HG03064 (cell line): ENCODE measurements around the gene EPHB1.
"Not testable (repeated sequence)": the region's sequence is repeated elsewhere in the genome, so short reads cannot be mapped to it uniquely, and the experiment has no call there.

Experiments
- ATAC-seq: cut with Tn5 transposase; IDR thresholded peaks from one replicate; pipeline ENCODE4 v1.9.1; 2021; ENCODE audit warnings: low read depth; ENCODE audit not compliant: unreplicated experiment

The EPHB1 gene

DNA sequence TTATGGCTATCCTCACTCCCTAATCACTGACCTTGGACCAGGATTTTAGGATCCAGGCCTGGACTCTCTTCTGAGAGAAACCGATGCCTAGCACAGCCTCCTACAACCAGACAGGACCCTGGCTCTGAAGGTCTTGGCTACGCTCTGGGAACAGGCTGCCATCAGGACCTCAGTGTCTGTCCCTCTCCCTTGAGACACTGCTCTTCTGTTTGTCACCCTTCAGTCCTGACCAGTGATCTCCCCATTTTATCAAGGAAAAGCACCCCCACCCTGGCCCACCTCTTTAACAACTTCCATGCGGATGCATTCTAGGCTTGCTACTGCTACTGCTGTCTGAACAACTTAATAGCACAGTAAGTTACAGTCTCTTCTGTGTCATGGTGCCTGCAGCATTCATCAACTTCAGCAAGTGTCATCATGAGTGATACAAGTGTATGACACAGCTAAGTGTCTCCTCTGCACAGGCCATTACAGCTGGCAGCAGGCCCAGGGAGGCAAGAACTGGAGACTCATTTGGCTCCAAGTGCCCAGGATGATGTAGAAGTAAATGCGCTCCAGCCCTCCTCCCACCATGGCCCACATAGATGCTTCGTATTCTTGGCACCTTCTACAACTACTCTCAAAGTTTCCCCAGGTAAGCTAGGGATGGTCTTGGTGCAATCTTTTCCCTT is 302.4 kb downstream of the EPHB1 start:
- no peak for ATAC-seq

DNA sequence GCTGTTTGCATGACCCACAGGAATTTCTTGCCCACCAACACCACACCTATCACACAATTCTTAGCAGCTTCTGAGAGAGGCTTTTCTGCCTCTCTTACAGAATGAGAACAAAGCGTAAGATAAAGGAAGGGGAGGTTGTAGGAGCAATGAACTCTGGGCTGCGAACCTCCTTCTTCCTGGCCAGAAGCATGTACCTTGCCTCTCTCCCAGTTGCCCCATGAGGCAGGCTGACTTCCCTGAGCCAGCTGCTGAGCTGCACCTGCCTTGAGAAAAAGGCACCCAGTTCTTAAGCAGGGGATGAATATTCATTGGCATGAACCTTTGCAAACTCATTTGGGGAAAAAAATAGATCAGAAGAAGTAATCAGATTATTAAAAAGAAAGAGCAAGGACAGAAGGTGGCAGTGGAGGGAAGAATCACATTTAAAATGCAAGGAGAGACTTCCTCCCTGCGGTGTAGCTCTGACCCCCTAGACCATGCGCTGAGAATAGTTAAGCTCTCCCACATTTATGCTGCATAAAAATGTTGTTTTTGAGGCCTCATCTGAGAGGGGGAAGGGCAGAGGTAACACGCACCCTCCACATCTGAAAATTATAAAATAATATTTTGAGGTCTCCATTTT is 304.8 kb downstream of the EPHB1 start:
- no peak for ATAC-seq

DNA sequence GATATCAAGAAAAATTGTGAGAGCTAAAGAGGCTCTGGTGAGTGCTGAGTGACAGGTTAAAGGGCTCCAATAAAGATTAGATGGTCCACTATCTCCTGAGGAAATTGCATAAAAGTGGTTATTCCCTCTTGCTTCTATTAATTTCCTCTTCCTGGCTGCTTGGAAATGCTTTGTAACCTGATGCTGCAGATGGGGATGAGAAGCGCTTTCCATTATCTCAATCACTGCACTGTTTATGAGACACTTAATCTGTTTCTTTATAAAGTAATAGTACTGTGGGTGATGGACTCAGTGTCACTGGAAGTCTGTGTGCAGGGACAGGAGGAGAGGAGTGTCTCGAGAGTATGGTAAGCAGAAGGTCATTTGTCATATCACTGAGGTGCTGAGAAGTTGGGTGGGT is 305.3 kb downstream of the EPHB1 start:
- no peak for ATAC-seq

DNA sequence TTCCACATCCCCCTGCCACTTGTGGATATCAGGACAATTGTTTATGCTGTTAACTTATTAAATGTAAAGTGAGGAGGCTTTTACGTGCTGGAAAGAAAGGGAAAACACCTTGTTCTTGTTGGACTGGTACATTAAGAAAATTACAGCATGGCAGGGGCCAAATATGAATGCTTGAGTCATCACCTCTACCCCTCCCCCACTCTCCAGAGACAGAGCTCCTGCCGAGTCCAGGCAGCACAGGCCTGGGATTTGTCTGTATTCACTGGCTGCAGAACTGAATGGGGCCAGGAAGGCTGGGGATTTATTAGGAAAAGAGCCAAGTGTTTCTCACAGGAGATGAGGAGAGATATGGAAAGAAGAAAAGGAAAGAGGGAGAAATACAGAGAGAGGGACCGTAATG is 308.9 kb downstream of the EPHB1 start:
- no peak for ATAC-seq

DNA sequence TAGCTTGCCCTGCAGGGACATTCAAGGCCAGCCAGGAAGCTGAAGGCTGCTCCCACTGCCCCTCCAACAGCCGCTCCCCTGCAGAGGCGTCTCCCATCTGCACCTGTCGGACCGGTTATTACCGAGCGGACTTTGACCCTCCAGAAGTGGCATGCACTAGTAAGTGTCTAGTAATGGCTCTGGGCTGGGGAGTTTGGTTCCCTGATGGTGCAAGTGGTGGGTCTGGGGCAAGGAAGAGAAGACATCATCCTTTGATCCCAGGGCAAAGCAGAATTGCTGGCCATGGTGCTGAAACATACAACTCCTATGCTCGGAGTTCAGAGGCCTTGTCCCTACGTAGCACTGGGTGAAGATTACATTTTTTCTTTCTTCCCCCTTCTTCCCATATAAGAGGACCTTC is 311.4 kb downstream of the EPHB1 start:
- no peak for ATAC-seq

DNA sequence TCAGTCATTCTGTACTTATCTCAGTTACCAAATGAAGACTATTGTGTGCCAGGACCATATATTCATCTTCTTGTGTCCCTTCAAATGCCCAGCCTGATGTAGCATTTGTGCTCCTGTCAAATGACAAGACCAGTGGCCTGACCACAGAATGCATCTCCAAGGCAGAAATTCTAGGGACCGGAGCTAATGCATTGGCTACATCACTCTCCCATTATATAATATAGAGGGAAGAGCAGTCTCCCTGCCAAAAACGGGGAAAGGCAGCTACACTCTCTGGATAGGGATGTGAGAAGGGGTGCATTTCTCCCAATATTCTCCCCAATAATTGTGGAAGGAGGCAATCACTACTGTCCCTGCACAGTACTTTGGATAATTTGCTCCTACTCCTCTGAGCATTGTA is 312.0 kb downstream of the EPHB1 start:
- no peak for ATAC-seq

DNA sequence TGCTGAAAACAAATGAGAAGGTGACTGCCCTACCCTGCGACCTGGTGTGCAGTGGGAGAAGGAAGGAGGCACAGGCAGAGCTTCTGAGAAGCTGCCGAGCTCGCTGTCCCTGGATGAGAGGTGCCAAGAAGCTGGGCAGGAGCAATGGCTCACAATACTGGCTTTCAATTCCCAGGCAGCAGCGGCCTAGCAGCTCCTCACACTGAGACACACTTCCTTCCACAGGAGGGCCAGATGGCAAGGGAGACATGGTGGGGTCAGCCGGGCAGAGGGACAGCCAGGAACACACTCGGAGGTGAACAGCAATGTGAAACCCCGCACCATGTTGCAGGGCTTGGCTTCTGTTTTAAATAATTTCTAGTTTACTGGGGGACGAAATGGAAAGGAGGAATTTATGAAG is 314.6 kb downstream of the EPHB1 start:
- ATAC-seq = no peak

DNA sequence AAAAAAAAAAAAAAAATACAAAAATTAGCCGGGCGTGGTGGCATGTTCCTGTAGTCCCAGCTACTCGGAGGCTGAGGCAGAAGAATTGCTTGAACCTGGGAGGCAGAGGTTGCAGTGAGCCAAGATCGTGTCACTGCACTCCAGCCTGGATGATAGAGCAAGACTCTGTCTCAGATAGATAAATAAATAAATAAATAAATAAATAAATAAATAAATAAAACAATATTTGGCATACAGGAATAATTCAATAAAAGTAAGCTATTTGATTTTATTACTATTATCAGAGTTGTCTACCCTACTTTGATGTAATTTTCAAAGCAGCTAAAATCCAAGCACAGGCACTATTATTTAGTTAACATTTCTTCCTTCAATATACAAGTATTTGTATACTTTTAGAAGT is 319.5 kb downstream of the EPHB1 start:
- not testable (repeated sequence) for ATAC-seq

DNA sequence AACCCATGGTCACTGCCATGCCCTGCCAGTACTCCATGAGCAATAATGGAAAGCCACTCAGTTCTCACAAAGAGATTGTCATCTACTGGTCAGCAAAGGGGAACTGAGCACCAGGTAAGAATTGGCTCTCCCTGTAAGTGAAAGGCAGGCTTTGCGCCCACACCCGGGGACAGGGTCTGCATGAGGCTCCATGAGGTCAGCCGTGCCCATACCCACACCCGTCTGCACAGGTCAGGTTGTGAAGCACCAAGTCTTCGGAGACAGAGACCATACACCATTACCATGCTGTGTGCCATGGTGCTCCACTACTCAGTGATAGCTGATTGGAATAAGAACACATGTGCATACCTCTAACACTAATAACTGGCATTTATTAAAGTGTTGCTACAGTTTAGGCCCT is 322.9 kb downstream of the EPHB1 start:
- no peak for ATAC-seq

DNA sequence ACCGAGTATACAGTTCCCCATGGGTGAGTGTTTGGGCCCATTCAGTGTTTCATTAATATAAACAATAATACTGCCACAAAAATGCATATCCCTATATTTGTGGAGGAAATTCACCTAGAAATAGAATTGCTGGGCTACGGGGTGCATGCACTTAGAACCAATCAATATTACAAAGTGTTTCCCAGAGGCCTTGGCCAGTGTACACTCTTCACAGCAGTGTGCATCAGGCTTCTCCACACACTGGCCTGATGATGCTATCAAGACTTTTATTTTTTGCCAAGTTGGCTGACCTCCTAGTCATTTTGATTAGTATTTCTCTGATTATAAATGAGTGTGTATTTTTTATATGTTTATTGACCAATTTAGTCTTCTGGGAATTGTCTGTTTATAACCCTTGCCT is 323.7 kb downstream of the EPHB1 start:
- ATAC-seq = no peak

DNA sequence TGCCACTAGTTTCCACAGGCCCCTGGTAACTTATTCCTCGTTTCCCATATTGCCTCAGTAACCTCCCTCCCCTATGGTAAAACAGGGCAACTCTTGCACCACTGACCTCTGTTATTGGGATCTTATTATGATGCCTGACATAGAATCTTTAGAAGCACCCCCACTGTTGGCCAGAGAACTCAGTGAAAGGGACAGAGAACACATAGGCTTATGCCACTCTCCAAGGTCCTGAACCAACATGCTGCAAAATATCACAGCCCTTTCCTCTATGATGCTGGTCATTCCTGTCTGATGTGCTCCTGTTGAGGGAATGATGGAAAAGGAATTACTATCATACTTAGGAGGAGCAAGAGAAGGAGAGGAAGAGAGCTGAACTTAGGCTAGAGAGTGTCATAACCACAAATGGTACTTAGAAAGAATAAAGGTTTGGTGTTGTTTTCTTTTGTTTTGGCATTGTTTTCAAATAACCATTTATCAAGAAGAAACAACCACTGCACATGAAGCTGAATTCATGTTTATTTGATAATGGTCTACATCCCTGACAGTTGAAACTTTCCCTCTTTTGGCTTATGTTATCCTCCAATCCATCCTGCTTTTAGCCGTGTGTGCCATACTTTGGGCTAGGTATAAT is 330.2 kb downstream of the EPHB1 start:
- ATAC-seq = no peak

DNA sequence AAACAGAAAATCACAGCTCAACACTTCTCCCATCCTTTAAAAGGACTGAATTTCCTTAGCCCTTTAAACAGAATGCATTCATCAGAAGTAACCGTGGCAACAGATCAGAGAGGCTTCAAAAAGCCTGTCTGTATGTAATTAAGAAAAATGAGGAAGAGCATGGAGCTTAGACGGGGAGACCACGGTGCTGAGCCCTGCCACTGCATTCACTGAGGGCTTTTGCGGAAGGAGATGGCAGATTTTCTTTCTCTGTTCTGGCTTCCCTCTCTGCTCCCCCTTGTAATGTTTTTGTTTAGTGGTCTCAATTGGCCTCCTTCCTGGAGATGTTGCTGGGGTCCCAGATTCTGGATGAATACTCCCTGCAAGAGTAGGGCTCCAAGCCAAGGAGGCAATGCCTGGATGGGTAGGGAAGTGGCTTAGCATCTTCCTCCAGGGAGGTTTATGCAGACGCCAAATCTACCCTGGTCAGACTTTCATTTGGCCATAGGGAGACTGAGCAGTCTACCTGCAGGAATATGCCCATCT is 332.9 kb downstream of the EPHB1 start:
- ATAC-seq = no peak

DNA sequence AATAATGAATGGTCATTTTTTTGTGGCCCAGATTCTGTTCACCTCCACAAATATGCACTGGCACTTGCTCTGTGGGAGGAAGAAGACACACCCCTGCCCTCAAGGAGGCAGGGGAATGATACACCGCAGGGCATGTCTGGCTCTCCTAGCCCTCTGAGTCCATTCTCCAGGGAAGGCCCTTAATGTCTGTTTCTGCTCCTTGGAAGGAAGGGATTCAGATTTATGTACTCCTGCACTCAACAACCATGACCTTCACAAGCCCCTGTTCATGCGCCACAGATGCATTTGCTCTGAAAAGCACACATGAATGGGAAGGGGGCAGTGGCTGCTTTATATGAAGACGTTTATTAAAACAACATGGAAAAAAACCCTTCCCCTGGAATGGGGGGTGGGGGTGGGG is 333.8 kb downstream of the EPHB1 start:
- no peak for ATAC-seq

DNA sequence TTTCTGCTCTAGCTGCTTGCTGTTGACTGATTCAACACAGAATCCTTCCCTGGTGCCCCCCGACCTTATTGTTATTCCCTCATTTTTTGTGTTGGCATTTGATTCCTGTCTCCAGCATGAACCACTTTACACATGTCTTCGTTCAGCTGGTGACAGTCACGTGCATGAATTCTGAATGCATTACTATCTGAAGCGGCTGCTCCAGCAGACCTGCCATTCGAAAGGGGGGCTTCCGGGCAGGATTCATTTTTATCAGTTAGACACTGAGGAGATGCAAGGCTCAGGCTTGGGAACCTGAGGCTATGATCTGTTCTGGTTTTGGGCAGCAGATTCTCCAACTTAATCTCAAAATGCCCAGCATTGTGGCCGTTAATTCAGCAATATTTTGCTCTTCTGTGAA is 336.2 kb downstream of the EPHB1 start:
- no peak for ATAC-seq

DNA sequence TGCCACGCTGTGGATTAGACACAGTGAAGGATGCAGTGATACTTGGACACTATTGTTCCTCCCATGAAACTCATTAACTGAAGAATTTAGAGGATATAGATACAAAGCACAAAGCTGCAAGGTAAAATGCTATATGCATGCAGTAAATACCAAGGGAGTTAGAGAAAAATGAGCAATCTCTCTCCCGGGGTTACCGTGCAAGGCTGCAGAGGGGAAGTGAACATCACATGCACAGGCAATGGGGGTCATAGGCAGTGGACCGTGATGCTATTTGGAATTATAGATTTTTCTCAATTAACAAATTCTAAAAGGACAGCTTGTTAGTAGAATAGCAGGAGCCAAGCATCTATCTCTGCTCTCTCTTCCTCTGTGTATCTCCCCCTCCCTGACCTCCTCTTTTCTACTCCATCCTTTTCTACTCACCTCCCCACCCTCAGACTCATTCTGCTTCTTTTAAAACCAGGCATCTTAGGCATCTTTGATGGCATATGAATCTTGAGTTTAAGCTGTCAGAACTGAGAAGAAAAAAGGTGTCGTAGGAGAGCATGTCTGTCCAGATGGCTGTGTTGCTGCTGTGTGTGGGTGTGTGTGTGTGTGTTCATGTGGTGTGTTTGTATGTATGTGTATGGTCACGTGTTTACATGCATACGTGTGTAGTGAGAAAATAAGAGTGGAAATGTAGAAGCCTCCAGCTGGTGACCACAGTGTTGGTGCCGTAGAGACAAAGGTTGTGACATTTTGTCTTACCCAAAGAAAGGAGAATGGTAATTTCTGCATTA is 339.0 kb downstream of the EPHB1 start:
- no peak for ATAC-seq

DNA sequence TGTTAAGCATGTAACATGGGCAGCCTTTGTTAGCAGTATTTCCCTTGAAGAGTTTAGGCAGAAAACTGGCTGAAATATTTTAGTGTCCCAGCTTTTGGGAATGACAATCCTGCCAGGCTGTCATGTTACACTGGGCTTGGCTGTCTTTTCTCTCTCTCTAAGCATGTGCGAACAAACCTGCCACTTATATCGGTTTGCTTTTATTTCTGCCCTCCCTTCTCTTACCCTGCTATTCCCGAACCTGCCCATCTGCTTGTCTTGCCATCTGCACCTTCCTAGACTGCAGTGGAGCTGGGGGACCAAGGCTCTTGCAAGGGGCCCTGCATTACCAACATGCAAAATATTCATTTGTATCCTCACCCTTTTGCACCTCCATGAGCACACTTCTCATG is 339.6 kb downstream of the EPHB1 start:
- ATAC-seq = no peak

DNA sequence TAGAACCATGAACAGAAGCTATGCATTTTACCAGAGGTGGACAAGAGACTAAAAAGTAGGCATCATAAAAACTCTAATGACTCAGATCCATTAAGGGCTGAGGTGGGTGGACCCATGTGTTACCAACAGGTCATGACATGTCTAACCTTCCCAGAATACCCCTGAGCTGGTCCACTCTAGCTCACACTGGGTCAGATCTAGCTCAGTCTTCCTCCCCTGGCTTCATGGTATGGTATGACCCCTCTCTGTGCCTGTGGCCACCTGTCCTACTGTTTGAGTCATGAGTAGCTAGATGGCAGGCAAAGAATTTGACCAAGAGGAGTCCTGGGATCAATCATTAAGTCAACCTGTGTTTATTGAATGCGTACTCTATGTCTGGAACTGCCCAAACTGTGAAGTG is 340.4 kb downstream of the EPHB1 start:
- ATAC-seq = no peak

DNA sequence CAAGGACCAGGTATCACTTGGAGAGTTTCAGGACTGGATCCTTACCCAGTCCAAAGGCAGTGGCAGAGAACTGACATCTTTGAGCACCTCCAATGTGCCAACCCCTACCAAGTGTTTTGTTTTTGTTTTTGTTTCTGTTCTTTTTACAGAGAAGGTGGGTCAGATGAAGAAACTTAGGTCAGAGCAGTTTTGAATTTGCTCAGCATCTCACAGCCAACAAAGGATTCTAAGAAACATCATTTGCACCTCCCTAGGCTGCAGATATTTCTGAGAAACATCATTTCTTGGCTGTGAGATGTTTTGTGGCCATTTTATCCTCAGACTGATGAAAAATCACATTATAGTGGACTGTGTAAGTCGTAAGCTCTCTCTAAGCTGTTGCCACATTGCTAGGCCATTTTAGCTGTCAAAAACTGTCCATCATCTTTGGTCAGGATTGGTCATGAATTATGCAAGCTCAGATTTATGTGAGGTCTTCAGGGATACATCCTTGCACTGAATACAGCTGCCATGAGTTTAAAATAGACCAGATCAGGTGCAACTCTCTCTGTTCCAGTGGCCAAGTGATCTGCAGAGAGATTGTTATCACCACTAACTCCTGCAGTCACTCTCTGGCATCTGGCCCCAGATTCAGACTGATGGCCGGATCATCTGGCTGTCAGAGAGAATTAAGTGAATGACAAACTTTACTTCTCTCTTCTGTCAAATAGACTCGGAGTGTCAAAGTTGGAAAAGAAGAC is 341.5 kb downstream of the EPHB1 start:
- ATAC-seq = no peak

DNA sequence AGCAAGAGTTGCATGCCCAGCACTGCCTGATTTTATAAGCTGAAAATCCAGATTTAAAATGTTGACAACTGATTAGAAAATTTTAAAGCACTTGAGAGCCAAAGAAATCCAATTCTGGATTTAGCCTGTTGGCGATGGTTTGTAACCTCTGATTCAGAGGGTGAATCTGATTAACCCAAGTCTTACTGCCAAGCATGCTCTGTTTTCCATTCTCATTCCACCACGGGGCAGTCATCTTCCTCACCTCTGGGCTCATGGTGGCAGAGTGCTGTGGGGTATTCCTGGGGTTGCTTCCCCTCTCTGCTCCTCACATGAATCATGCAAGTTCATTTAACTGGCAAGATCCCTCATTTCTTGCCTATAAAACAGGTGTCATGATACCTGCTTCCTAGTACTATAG is 342.2 kb downstream of the EPHB1 start:
- ATAC-seq = no peak

DNA sequence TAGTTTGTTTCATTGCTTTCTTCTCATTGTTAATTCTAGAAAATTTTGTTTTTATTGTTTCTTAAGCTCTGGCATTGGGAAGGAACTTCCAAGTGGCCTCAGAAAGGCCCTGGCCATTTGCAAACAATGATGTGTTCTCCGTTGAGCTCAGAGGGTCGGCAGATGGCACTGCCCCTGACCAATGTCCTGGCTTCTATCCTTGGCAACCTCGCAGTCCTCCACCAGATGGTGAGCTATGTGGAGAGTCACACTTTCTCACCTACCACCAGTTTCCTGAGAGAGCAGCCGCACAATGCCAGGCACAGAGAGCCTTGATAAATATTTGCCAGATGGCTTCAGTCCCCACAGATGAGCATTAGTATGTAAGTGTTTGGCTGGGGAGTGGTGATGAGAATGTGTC is 343.7 kb downstream of the EPHB1 start:
- ATAC-seq = no peak

DNA sequence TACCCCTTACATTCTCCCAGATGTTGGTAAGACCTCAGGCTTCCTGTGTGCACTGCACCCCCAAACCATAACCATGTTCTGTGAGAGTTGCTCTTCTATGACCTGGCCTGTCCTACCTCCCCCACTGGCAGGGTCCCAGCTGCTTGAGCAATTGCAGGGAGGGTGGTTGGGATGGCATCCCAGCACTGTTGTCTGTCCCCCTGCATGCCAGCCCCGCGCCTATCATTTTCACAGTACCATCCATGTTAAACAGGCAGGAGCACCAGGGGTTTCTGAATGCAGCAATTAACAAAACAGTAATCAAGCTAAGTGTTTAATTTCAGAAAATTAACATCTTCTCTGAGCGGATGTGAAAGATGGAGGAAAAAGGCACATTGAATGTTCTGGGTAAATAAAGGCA is 345.5 kb downstream of the EPHB1 start:
- no peak for ATAC-seq
